Keratinocyte (primary cell): ENCODE measurements around the gene IQSEC3. TPM values are rescaled to one million over a fixed set of nuclear protein-coding genes. Genes with fewer than 3 reads are reported as not detected.
A peak's percentile ranks its signal among the peaks of the same experiment; 100 is the strongest.

Experiments used
- DNase-seq: peaks from one replicate; pipeline ENCODE4 v3.0.0-alpha.2; 2011; ENCODE audit warnings: low read depth, missing footprints, low spot score
- FAIRE-seq: peaks from 2 replicates; lab custom pipeline; 2011; peaks lifted over from hg19 to GRCh38; lab: Jason Lieb, UNC
- H2AFZ ChIP-seq: 2 replicates; pipeline ENCODE4 v1.6.0; 2012; ENCODE audit warnings: low read length, control low read depth, inconsistent platforms; ENCODE audit not compliant: control insufficient read depth
- H3K27ac ChIP-seq: 2 replicates; pipeline ENCODE4 v1.5.1; 2011; ENCODE audit warnings: low read length; ENCODE audit not compliant: control insufficient read depth, insufficient read depth
- H3K27me3 ChIP-seq: 3 replicates; pipeline ENCODE4 v1.6.0; 2011; ENCODE audit warnings: low read length; ENCODE audit not compliant: control insufficient read depth, insufficient read depth; ENCODE audit errors: extremely low read depth
- H3K36me3 ChIP-seq, 2 experiments: 2 replicates in 1 of 2; 3 replicates in 1 of 2; pipeline ENCODE4 v1.5.1; 2011; ENCODE audit warnings: low read length in 2 of 2, mild to moderate bottlenecking in 1 of 2; ENCODE audit not compliant: control insufficient read depth in 2 of 2, insufficient read depth in 2 of 2; ENCODE audit errors: extremely low read depth in 1 of 2
- H3K4me1 ChIP-seq: 3 replicates; pipeline ENCODE4 v1.5.1; 2011; ENCODE audit warnings: low read length; ENCODE audit not compliant: control insufficient read depth, insufficient read depth; ENCODE audit errors: extremely low read depth
- H3K4me2 ChIP-seq: 3 replicates; pipeline ENCODE4 v1.6.0; 2011; ENCODE audit warnings: low read depth, low read length; ENCODE audit not compliant: control insufficient read depth, insufficient read depth; ENCODE audit errors: extremely low read depth
- H3K4me3 ChIP-seq, 3 experiments: fragments of 200-600 bp in 1 of 3; sonication (generic) in 1 of 3; 2 replicates in 2 of 3; 3 replicates in 1 of 3; pipeline ENCODE4 v1.5.1; 2011 to 2016; ENCODE audit warnings: low read length in 3 of 3, mild to moderate bottlenecking in 3 of 3, control low read depth in 2 of 3, inconsistent platforms in 1 of 3, low read depth in 1 of 3, mixed read lengths in 1 of 3, mixed run types in 1 of 3, moderate library complexity in 1 of 3; ENCODE audit not compliant: control insufficient read depth in 2 of 3, insufficient read depth in 2 of 3; ENCODE audit errors: extremely low read depth in 1 of 3
- H3K79me2 ChIP-seq: 2 replicates; pipeline ENCODE4 v1.6.0; 2012; ENCODE audit warnings: low read length; ENCODE audit not compliant: control insufficient read depth, insufficient read depth
- H3K9ac ChIP-seq: 3 replicates; pipeline ENCODE4 v1.6.0; 2011; ENCODE audit warnings: low read length; ENCODE audit not compliant: control insufficient read depth, insufficient read depth; ENCODE audit errors: extremely low read depth
- H3K9me1 ChIP-seq: 3 replicates; pipeline ENCODE4 v1.6.0; 2011; ENCODE audit warnings: low read length; ENCODE audit not compliant: control insufficient read depth, insufficient read depth; ENCODE audit errors: extremely low read depth
- H3K9me3 ChIP-seq: 2 replicates; pipeline ENCODE4 v1.5.1; 2012; ENCODE audit warnings: low read depth, low read length; ENCODE audit not compliant: control insufficient read depth
- H4K20me1 ChIP-seq: 3 replicates; pipeline ENCODE4 v1.6.0; 2011; ENCODE audit warnings: low read length; ENCODE audit not compliant: control insufficient read depth, insufficient read depth; ENCODE audit errors: extremely low read depth
- EZH2 ChIP-seq: IDR thresholded peaks from one replicate; pipeline ENCODE4 v1.6.1; 2012; ENCODE audit warnings: inconsistent platforms, mild to moderate bottlenecking, low read length, moderate library complexity
- dilution Hi-C: fragments of 300-500 bp; cut with MboI; formaldehyde crosslinking; loops from one replicate; pipeline ENCODE4 v1.7.0; 2020; ENCODE audit warnings: low sequenced_read_pairs; ENCODE audit not compliant: extremely low pct_ligation_motif_present
- polyA plus RNA-seq, 5 experiments: library from polyadenylated mRNA; depleted of rRNA in 3 of 5; stranded (reverse) in 3 of 5; stranded (forward) in 1 of 5; unstranded in 1 of 5; fragments of >200 nt; gene quantifications; 1 replicate in 1 of 5; 2 replicates in 3 of 5; 3 replicates in 1 of 5; pipeline versions ENCODE4 v1.2.1 to v1.2.3, GENCODE V29; 2011 to 2012; ENCODE audit warnings: missing spikeins in 2 of 5, low read depth in 1 of 5, low replicate concordance in 1 of 5
- TF ChIP-seq, protein P1 (sequence below), 3 experiments: IDR thresholded peaks in 1 of 3; conservative IDR thresholded peaks in 1 of 3; optimal IDR thresholded peaks in 1 of 3; 2 replicates in 2 of 3; 3 replicates in 1 of 3; pipeline versions ENCODE3 to v1.5.1; 2011; ENCODE audit warnings: low read length in 3 of 3, mild to moderate bottlenecking in 3 of 3, moderate library complexity in 2 of 3, control low read depth in 1 of 3, inconsistent platforms in 1 of 3; ENCODE audit not compliant: insufficient read depth in 2 of 3; ENCODE audit errors: extremely low read depth in 1 of 3

The IQSEC3 gene
- polyA plus RNA-seq, 1 donor (not counting 4 experiments of a cell fraction or from before 2014, with no cell fraction given) = not detected

DNA sequence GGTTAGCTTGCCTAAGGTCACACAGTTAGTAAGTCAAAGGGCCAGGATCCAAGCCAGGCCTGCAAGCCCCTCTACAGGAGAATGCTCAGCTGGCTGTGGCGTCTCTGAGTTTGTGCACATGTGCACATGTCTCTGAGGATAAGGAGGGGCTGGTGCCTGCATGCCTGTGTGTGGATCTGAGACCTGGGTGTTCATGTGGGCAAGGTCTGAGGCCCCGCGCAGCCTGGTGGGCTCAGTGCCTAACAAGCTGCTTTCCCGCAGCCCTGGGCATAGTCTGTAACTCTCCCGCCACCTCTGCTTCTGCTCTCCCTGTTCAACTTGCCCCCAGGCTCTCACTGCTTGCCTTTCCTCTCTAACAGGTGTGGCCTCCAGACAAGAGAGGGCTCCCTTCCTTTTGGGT is 151.7 kb downstream of the IQSEC3 start:
- dilution Hi-C loops = no loop called here
- Histone ChIP-seq H3K9me1 (no peaks in the 10 kb centered on the region), H3K36me3 (no peaks in the 10 kb centered on the region), H3K9me3 (no peaks in the 10 kb centered on the region), H3K4me1 (no peaks in the 10 kb centered on the region), H3K27ac (no peak overlapping the region), H2AFZ (no peak overlapping the region), H3K79me2 (no peaks in the 10 kb centered on the region), H3K9ac (no peak overlapping the region), H3K4me3 (no peak overlapping the region), H3K4me2 (no peak overlapping the region), H3K27me3 (peaks cover 36% of the 10 kb centered on the region), H4K20me1 (no peaks in the 10 kb centered on the region)
- TF ChIP-seq, protein P1, sequence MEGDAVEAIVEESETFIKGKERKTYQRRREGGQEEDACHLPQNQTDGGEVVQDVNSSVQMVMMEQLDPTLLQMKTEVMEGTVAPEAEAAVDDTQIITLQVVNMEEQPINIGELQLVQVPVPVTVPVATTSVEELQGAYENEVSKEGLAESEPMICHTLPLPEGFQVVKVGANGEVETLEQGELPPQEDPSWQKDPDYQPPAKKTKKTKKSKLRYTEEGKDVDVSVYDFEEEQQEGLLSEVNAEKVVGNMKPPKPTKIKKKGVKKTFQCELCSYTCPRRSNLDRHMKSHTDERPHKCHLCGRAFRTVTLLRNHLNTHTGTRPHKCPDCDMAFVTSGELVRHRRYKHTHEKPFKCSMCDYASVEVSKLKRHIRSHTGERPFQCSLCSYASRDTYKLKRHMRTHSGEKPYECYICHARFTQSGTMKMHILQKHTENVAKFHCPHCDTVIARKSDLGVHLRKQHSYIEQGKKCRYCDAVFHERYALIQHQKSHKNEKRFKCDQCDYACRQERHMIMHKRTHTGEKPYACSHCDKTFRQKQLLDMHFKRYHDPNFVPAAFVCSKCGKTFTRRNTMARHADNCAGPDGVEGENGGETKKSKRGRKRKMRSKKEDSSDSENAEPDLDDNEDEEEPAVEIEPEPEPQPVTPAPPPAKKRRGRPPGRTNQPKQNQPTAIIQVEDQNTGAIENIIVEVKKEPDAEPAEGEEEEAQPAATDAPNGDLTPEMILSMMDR (optimal IDR thresholded peaks at IDR 0.05 in 1 of 3, IDR thresholded peaks at IDR 0.05 in 1 of 3, conservative IDR thresholded peaks at IDR 0.05 in 1 of 3; ENCODE audit: extremely low read depth in 1 of 3, insufficient read depth in 2 of 3, low read length in 3 of 3) = no peak
- no peak for TF ChIP-seq EZH2
- no peak for DNase-seq
- no peak for FAIRE-seq

DNA sequence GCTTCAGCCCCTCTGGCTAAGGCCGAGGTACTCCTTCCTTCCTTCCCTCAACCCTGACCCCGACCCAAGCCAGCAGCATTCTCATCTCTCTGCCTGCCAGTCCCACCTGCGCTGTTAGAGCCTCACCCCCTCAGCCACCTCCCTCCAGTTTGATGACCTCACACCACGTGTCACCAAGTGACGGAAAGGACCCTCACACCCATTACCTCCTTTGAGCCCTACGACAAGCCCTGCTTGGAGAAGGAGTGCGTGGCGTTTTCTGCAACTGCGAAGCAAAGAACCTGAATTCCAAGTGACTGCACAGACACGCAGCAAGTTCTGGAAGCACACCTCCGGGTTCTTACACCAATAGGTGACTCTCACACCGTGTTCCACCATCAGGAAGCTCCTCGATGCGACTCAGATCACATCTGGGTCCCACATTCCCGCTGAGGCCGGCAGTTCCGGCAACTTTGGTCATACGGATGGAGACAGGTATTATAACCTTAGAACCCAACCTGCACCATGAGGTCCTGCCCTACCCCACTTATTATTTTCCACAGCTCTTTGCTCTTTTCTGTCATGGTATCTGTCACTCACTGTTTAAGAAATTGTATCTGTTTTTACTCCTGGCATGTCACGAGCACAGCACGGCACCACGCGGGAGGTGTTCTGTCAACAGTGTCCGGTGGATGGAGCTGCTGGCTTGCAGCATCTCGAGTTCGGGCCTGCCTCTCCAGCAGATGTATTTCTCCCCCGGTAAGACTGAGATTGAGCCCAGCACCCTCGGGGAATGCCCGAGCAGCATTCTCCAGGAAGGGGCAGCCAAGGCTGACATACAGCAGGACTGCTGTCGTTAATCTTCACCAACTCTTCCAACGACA is 152.4 kb downstream of the IQSEC3 start:
- no peaks in the 10 kb centered on the region for H3K9me1 ChIP-seq
- TF ChIP-seq EZH2 = no peak
- TF ChIP-seq, protein P1 (optimal IDR thresholded peaks at IDR 0.05 in 1 of 3, IDR thresholded peaks at IDR 0.05 in 1 of 3, conservative IDR thresholded peaks at IDR 0.05 in 1 of 3; ENCODE audit: extremely low read depth in 1 of 3, insufficient read depth in 2 of 3, low read length in 3 of 3) = peak in 1 of 3 experiments; percentile 10
- H2AFZ ChIP-seq = no peak overlapping the region
- H3K4me2 ChIP-seq = no peak overlapping the region
- H3K27ac ChIP-seq = no peak overlapping the region
- no peak overlapping the region for H3K9ac ChIP-seq
- H3K4me1 ChIP-seq = no peaks in the 10 kb centered on the region
- dilution Hi-C loops = no loop called here
- H3K27me3 ChIP-seq = peaks cover 29% of the 10 kb centered on the region
- no peaks in the 10 kb centered on the region for H3K9me3 ChIP-seq
- FAIRE-seq (no peak), DNase-seq (no peak)
- H3K79me2 ChIP-seq = no peaks in the 10 kb centered on the region
- no peaks in the 10 kb centered on the region for H3K36me3 ChIP-seq
- no peaks in the 10 kb centered on the region for H4K20me1 ChIP-seq
- H3K4me3 ChIP-seq = no peak overlapping the region
